GM12875 (cell line): Measurements from ENCODE around the gene MPC1.

Experiments used
- H3K4me3 ChIP-seq: one replicate; pipeline ENCODE4 v1.5.1; 2011; ENCODE audit warnings: low read depth, low read length, control low read depth
- TF ChIP-seq, protein P1 (sequence below): IDR thresholded peaks from 2 replicates; pipeline ENCODE4 v1.5.1; 2011; ENCODE audit warnings: low read depth, mild to moderate bottlenecking, control low read depth, inconsistent platforms, low read length, moderate library complexity, borderline replicate concordance; ENCODE audit not compliant: insufficient read depth

The MPC1 gene

DNA sequence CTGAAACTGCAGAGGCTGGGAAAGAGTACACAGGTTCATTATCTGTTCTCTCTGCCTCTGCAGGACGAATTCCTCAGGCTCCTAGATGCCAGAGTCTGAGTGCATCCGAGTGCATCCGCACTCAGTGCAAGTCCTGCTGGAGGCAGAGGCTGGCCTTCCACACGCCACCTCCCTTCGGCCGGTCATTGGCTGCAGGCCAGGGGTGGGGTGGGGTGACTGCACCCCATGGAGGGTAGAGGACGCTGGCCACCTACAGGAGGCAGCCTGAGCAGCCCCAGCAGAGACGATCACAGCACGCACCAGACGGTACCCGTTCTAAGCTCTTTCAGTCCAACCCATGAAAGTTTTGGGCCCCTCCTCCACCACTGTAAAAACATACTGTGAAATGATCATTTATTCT, 52.1 kb downstream of the MPC1 start:
- TF ChIP-seq, protein P1, sequence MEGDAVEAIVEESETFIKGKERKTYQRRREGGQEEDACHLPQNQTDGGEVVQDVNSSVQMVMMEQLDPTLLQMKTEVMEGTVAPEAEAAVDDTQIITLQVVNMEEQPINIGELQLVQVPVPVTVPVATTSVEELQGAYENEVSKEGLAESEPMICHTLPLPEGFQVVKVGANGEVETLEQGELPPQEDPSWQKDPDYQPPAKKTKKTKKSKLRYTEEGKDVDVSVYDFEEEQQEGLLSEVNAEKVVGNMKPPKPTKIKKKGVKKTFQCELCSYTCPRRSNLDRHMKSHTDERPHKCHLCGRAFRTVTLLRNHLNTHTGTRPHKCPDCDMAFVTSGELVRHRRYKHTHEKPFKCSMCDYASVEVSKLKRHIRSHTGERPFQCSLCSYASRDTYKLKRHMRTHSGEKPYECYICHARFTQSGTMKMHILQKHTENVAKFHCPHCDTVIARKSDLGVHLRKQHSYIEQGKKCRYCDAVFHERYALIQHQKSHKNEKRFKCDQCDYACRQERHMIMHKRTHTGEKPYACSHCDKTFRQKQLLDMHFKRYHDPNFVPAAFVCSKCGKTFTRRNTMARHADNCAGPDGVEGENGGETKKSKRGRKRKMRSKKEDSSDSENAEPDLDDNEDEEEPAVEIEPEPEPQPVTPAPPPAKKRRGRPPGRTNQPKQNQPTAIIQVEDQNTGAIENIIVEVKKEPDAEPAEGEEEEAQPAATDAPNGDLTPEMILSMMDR = no peak
- H3K4me3 ChIP-seq = no peak overlapping the region

DNA sequence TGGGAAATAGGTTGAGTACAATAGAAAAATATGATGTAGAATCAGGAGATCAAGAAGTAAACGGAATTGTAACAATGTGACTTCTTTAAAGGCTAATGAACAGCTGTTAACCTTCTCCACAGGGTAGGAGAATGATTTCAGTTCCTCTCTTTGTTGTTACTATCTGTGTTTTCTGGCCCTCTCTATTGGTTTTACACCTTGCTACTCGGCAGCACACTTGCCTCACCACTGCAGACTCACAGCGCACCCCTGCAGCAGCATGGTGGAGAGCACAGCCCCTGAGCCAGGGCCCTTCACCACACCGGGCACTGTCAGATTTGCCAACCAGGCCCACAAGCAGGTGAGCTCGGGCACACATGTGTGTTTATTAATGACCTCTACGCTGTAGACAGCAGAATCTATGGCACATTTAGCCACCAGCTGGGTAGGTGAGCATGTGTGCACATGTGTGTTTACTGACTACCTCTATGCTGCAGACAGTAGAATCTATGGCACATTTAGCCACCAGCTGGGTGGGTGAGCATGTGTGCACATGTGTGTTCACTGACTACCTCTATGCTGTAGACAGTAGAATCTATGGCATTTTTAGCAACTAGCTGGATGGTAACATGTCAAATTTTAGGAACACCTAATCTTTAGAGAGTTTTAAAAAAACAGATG, 57.2 kb downstream of the MPC1 start:
- no peak overlapping the region for H3K4me3 ChIP-seq

DNA sequence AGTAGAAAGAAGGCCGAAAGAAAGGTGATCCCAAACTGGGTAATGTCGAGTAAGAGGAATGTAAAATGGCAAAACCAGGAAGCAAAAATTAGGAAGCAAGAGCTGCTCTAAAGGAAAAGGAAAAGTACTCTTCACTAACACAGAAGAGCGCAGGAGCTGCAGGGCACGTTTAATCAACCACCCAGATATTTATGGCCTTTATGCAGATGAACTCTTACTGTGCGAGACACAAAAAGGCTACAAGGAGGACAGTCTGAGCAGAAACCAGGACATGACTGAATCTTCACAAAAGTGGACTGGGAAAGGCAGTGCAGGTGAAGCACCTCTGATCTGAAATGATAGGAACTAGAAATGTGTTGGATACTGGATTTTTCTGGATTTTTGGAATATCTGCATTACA, 59.3 kb downstream of the MPC1 start:
- TF ChIP-seq, protein P1 = no peak
- H3K4me3 ChIP-seq = no peak overlapping the region

More for the DNA sequence above, 57.2 kb downstream of the MPC1 start:
- TF ChIP-seq, protein P1 = no peak

DNA sequence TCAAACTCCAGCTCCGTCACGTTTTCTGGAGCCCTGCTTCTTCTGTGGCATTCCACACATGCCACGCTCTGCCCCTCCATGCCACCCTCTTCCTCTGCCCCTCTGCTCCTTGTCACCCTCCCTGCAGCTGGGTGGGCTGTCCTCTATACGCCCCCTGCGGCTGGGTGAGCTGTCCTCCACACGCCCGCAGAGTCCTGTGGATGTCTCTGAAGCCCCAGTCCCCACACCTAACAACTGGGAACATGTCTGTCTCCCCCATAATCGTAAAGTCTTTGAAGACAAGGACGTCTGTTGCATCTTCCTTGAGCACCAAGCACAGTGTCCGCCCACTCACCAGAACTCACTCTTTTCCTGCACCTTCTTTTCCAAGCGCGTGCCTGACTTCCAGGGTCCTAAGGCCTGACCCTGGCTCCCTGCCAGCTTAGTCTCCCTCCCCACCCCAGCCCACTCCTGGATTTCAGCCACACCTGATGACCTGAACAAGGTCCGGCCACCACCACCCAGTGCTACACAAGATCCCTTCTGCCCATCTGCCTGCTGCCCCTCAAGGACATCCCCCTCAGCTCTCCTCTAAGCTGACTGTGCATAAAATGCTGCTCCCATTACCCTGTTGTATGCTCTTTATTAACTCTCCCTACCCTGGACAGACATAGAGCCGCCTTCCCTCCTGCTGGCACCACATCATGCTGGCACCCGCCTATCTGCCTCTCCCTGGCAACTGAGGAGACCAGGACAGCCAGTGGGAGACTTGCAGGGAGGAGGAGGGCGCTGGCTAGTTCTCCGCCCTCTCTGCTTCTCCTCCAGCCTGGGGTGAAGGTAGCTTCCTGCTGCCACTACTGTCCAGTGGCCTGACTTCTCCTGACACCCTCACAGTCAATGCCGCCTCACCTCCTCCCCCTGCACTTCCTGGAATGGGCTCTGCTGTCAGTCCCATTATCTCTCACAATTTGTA, 63.8 kb downstream of the MPC1 start:
- TF ChIP-seq, protein P1 = no peak
- H3K4me3 ChIP-seq = no peak overlapping the region

DNA sequence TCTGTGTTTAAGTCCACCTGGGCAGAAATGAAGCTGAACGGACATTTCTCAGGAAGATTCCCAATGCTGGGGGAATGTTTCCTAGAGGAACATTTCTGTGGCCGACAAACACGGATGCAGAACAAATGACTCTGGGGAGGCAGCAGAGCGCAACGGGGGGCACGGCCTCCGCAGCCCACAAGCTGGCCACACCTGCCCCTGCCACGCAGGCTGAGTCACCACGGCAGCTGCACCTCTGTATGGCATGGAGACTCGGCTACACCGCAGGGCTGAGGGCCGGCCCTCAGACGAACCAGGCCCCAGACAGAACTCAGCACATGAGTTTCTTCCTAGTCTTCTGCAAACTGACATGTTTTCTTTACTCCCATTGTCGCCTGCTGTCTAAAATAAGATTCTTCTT, 64.5 kb downstream of the MPC1 start:
- TF ChIP-seq, protein P1 = no peak
- no peak overlapping the region for H3K4me3 ChIP-seq

DNA sequence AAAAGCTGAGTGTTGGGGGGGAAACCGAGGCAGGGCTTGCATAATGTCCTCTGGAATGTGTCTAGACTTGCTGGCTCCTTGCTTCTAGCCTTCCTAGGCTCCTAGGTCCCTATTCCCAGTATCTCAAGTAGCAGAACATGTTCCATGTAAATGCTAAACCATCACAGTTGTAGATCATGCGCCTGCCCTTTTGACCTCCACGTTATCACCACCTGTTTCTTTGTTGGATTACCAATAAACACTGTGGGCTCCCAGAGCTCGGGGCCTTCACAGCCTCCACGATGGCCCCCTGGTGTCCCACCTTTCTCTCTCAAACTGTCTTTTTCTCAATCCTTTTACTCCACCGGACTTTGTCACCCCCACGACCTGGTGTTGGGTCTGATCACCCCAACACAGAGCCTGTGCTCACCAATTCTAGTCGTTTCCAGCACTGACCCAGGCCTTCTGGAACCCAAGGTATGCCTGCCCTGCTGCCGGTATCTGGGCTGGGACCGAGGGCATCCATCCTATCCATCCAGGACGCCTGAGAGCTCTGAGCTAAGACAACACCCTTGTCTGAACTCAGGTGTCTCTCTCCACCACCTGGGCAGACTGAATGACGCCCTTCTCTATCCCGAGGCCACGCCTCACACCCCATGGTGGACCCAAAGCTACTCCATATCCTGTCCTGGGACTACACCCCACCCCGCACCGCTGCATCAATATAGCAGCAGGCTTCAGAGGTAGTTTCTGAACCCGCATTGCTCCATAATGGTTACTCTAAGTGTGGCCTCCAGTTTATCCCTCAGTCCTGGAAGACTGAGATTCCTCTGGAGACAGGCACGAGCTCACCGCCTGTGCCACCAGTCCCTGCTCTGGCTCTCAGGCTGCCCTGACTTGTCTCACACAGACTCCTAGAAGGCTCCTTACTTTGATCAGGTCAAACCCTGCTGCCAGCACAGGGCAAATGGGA, 65.2 kb downstream of the MPC1 start:
- H3K4me3 ChIP-seq = no peak overlapping the region
- TF ChIP-seq, protein P1 = no peak
